Upper lobe of right lung (tissue), 1 donor: Measurements from ENCODE around the gene CPM. TPM values are rescaled to one million over a fixed set of nuclear protein-coding genes. Genes with fewer than 3 reads are reported as not detected.
A peak's percentile ranks its signal among the peaks of the same experiment; 100 is the strongest.

Source experiments
- ATAC-seq: fragments of 200-7000 bp; cut with Tn5 transposase; one replicate; pipeline ENCODE4 v1.9.1; 2020; ENCODE audit warnings: mild to moderate bottlenecking, moderate library complexity
- DNase-seq: peaks from one replicate; pipeline ENCODE4 v3.0.0-alpha.2; 2020
- H3K27ac ChIP-seq: fragments of 200-600 bp; one replicate; pipeline ENCODE4 v1.8.0; 2022
- H3K27me3 ChIP-seq: fragments of 200-600 bp; one replicate; pipeline ENCODE4 v1.8.0; 2022; ENCODE audit warnings: mild to moderate bottlenecking
- H3K36me3 ChIP-seq: fragments of 200-600 bp; one replicate; pipeline ENCODE4 v1.8.0; 2022
- H3K4me1 ChIP-seq: fragments of 200-600 bp; one replicate; pipeline ENCODE4 v1.8.0; 2022
- H3K4me3 ChIP-seq: fragments of 200-600 bp; one replicate; pipeline ENCODE4 v1.8.0; 2022; ENCODE audit warnings: mild to moderate bottlenecking
- H3K9me3 ChIP-seq: fragments of 200-600 bp; one replicate; pipeline ENCODE4 v1.8.0; 2022
- CTCF ChIP-seq: fragments of 200-600 bp; IDR thresholded peaks from one replicate; pipeline ENCODE4 v1.8.0; 2022; ENCODE audit warnings: antibody characterized with exemption
- intact Hi-C: fragments of 100-400 bp; cut with DNase I; formaldehyde crosslinking; loops from one replicate; pipeline ENCODE4 v1.11.0; 2022
- total RNA-seq: library from RNA; stranded (reverse); fragmentation: NEBNext Ultra II Directional; extraction: Animal tissue kit (Norgen Biotek cat#: 25700); gene quantifications from one replicate; pipeline ENCODE4 v1.2.1, GENCODE V29; 2021
- donor health status: DM: no; HTN: yes; CAD: no; lungs with severe emphysema.

The CPM gene
- total RNA-seq, 1 donor from 2014 or later = 165 TPM

GRCh38 chr12:68924546-68924945 lies 8.4 kb downstream of the CPM start:
- intact Hi-C loops = no loop called here
- Histone ChIP-seq H3K36me3 (no peaks in the 10 kb centered on the region), H3K9me3 (no peaks in the 10 kb centered on the region), H3K27me3 (no peaks in the 10 kb centered on the region), H3K4me3 (no peak overlapping the region), H3K27ac (no peak overlapping the region), H3K4me1 (no peaks in the 10 kb centered on the region)
- no peak for TF ChIP-seq CTCF
- DNase-seq = no peak
- ATAC-seq = no peak

GRCh38 chr12:68919581-68920239 lies 13.3 kb downstream of the CPM start:
- no peak overlapping the region for H3K27ac ChIP-seq
- no peak overlapping the region for H3K4me3 ChIP-seq
- no peak for ATAC-seq
- no peak for DNase-seq
- no peaks in the 10 kb centered on the region for H3K27me3 ChIP-seq
- no peaks in the 10 kb centered on the region for H3K9me3 ChIP-seq
- no peaks in the 10 kb centered on the region for H3K36me3 ChIP-seq
- TF ChIP-seq CTCF = no peak
- intact Hi-C loops = no loop called here
- peaks cover under 1% of the 10 kb centered on the region for H3K4me1 ChIP-seq

- no peak for ATAC-seq
- Histone ChIP-seq H3K27me3 (no peaks in the 10 kb centered on the region), H3K4me1 (peaks cover 7% of the 10 kb centered on the region), H3K36me3 (no peaks in the 10 kb centered on the region), H3K4me3 (no peak overlapping the region), H3K9me3 (no peaks in the 10 kb centered on the region), H3K27ac (no peak overlapping the region)
- intact Hi-C loops = no loop called here
- no peak for DNase-seq
- no peak for TF ChIP-seq CTCF
Observed at GRCh38 chr12:68918960-68919359, 14.0 kb downstream of the CPM start.

- no peak overlapping the region for H3K4me3 ChIP-seq
- peak; percentile 41 for ATAC-seq
- H3K36me3 ChIP-seq = no peaks in the 10 kb centered on the region
- no peak for DNase-seq
- no peak for TF ChIP-seq CTCF
- H3K27ac ChIP-seq = no peak overlapping the region
- H3K9me3 ChIP-seq = no peaks in the 10 kb centered on the region
- intact Hi-C loops = no loop called here
- no peaks in the 10 kb centered on the region for H3K27me3 ChIP-seq
- peaks cover 7% of the 10 kb centered on the region for H3K4me1 ChIP-seq
Observed at GRCh38 chr12:68915055-68915454, 17.9 kb downstream of the CPM start.

GRCh38 chr12:68913682-68914081 lies 19.3 kb downstream of the CPM start:
- Histone ChIP-seq H3K9me3 (no peaks in the 10 kb centered on the region), H3K36me3 (no peaks in the 10 kb centered on the region), H3K27ac (no peak overlapping the region), H3K4me3 (no peak overlapping the region), H3K27me3 (no peaks in the 10 kb centered on the region), H3K4me1 (peaks cover 7% of the 10 kb centered on the region)
- no peak for TF ChIP-seq CTCF
- intact Hi-C loops = no loop called here
- DNase-seq (no peak), ATAC-seq (no peak)

GRCh38 chr12:68912916-68913315 lies 20.1 kb downstream of the CPM start:
- no peaks in the 10 kb centered on the region for H3K27me3 ChIP-seq
- H3K4me3 ChIP-seq = no peak overlapping the region
- no peaks in the 10 kb centered on the region for H3K36me3 ChIP-seq
- intact Hi-C loops = no loop called here
- TF ChIP-seq CTCF = no peak
- H3K27ac ChIP-seq = no peak overlapping the region
- H3K9me3 ChIP-seq = no peaks in the 10 kb centered on the region
- DNase-seq = no peak
- ATAC-seq = peak; percentile 35
- peaks cover 7% of the 10 kb centered on the region for H3K4me1 ChIP-seq
